ENCODE measurements around the gene TGFBR2. TPM values are rescaled to one million over a fixed set of nuclear protein-coding genes. Genes with fewer than 3 reads are reported as not detected.

TGFBR2 gene
- total and polyA plus RNA-seq, 2 of the 13 experiments (the other 11 are each of a cell fraction or from before 2014, with no cell fraction given): 82.2 to 187 TPM

DNA sequence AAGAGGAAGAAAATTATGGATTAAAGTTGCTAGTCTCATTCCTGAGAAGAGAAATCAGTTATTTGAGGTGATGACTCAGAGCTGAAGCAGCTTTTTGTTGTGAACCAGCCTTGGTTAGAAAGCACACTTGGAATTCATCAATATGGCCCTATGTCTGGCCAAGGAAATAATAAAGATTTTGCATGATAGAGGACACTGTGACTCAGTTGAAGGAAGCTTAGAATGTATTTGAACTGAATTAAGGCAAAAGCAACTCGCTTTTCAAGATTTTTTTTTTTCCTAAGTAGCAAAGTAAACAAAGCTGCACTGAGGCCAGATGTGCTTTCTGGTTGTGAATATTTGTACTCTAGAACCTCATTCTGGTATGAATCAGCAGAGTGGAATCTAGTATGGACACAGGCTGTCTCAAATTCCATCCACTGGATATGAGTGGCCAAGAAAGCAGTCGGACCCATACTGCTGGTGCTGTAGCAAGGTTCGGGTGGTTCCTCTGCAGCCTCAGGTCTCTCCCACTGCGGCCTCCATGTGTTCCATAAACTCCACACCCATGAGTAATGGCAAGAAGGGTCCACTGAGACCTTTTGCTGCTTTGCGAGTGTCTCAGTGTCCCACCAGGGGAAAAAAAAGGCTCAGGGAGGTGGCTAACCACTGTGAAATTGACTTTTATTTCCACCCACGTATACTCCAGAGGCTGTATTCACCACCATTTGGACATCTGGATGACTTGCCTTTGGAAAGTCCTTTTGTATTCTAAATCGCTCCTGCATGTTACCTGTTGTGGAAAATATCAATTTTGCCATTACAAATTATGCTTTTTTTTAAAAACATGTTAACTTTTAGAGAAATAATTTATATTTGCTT lies 53.1 kb downstream of the TGFBR2 start (continued):
- TF ChIP-seq ZNF530 (CRISPR knock-in tag; IDR thresholded peaks at IDR 0.05; ENCODE audit: low read depth) (no peak), HCFC1 (IDR thresholded peaks at IDR 0.05; ENCODE audit: low read depth, low read length) (no peak), POLR2G (IDR thresholded peaks at IDR 0.05; ENCODE audit: low read depth, low read length) (peak; percentile 25; the same call in 1 of the 2 replicates), FOSL2 (CRISPR knock-in tag; IDR thresholded peaks at IDR 0.05) (peak; percentile 91), MAF1 (CRISPR knock-in tag; IDR thresholded peaks at IDR 0.05; ENCODE audit: borderline replicate concordance) (no peak), ZSCAN12 (CRISPR knock-in tag; IDR thresholded peaks at IDR 0.05) (no peak), ZNF432 (CRISPR knock-in tag; IDR thresholded peaks at IDR 0.05; ENCODE audit: borderline replicate concordance) (no peak), ZHX2 (IDR thresholded peaks at IDR 0.05; ENCODE audit: low read depth) (no peak), ZHX2 (CRISPR knock-in tag; IDR thresholded peaks at IDR 0.05; ENCODE audit: borderline replicate concordance) (no peak), ZFP90 (CRISPR knock-in tag; IDR thresholded peaks at IDR 0.05; ENCODE audit: borderline replicate concordance) (no peak), SALL1 (CRISPR knock-in tag; IDR thresholded peaks at IDR 0.05) (peak; percentile 48), EHMT2 (IDR thresholded peaks at IDR 0.05; ENCODE audit: borderline replicate concordance, low read depth, low read length) (no peak), ELF3 (CRISPR knock-in tag; IDR thresholded peaks at IDR 0.05) (peak; percentile 41; the same call in 1 of the 2 replicates)

Measured in HepG2 (cell line).